ENCODE measurements around the gene DYRK1A.

Gene DYRK1A

DNA sequence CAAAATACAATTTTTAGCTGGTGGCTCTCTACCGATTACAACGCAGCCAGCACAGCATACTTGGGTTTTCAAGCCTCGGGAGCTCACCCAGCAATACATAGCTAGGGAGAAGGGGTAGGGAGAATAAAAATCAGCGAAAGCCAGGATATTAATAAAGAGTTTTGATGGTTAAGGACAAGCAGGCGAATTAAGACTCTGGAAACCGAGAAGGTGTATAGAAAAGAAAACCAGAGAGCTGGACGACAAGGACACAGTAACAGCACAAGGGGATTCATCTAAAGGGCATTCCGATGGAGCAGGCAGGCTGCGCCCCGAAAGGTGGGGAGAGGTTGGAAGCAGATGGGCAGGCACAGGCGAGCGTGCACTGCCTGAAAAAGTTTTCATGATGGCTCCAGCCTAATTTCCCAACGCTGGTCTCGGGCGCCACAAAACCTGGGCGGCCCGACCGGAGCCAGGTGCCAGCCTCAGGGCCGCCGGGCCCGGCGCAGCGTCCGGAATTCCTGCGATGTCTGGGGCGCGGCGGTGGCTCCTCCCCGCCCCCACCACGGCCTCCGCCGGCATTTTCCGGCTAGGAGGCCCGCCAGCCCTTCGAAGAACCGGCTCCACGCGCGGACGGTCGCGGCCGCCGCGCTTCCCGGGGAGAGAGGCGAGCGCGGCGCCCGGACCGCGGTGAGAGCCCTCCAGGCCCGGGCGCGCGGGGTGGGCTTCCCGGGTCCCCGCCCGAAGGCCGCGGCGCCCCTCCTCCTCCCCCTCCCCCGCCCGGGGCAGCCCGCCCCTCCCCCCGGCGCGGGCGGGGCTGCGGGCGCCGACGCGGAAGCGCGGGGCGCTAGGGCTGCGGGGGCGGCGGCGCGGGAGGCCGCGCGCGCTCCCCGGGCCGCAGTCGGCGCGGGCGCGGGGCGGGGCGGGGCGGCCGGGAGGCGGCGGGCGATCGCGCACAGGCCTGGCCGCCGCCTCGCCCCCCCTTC lies 774 bp upstream of the DYRK1A start:
- peak in 48 of 58 donors; percentile 12 to 83 (median 61) for DNase-seq

DNA sequence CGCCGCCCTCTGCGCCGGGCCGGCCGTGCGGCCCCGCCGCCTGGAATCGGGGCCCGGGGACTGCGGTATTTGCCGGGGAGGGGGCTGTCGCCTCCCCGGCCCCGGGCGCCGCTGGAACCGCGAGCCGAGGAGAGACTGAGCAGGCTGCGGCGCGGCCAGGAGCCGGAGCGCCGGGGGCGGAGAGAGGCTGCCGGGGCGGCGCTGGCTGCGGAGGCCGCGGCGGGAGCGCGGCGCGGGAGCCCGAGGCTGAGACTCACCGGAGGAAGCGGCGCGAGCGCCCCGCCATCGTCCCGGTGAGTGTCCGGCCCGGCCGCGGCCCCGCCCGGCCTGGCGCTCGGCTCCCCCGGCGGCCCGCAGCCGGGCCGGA lies 746 bp downstream of the DYRK1A start:
- DNase-seq, result peak in 5 of 58 donors; percentile 25 to 39 (median 35)

DNA sequence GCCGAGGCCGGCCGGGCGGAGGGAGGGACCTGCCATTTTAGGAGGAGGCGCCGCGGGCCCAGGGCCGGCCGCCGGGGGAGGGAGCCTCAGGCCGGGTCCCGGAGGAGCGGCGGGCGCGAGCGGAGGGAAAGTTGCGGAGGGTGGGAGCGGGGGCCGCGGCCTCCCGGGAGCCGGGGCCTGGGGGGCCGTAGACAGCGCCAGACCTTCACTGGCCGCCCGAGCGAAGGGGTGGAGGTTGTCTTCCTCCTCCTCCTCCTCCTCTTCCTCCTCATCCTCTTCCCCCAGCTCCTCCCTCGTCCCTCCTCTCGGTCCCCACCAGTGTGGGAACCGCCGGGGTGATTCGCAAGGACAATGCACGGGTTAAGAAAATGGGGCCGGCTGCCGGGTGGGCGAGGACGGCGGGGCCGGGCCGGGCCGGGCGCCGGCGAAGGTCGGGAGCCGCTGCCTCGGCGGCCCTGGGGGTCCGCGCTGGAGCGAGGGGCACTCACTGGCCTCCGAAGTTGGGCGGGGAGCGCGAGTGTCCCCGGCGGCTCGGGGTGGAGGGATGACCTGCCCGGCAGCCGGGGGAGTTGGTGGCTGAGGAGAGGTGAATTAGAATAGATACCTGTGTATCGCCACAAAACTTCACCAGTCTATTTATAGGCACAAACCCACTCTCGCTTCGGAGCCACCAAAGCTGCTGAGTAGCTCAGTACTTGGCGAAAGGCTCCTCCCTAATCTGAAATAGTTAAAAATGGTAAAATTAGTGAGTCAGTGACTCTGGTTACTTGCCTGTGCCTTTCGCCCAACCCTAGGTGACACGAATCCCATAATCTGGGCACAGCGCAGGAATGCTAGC lies 1.3 kb downstream of the DYRK1A start:
- DNase-seq, result peak in 36 of 58 donors; percentile 3 to 44 (median 20)

DNA sequence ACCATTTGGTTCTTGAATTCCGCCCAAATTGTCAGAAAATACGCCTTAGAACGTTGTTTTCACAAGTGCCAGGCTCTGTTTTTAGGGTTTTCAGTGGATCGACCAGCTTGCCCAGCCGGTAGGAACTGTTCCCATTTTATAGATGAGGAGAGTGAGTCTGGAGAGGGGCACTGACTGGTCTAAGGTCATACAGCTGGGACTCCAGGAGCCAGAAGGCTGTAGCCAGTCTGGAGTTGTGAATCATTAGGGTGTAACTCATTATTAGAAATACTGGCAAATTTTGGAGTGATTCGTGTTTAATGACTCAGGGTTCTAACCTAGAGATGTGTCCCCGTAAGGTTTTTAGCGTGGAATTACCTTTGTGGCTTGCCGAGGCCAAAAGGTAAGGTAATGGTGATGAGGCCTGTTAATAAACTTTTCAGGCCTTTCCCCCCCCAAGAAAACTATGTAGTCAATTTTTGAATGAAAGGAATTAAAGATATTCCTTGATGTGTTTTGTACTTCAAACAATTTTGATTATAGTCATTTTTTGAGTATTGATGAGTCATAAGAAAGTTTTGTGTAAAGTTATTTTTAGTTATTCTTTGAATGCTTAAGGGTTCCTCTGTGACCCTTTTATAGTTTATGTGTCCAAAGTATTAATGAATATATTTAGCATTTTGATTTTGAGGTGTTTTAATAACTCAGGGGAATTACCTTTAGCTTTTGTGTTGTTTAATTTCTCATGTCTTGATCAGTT lies 2.1 kb downstream of the DYRK1A start:
- no peak for DNase-seq

DNA sequence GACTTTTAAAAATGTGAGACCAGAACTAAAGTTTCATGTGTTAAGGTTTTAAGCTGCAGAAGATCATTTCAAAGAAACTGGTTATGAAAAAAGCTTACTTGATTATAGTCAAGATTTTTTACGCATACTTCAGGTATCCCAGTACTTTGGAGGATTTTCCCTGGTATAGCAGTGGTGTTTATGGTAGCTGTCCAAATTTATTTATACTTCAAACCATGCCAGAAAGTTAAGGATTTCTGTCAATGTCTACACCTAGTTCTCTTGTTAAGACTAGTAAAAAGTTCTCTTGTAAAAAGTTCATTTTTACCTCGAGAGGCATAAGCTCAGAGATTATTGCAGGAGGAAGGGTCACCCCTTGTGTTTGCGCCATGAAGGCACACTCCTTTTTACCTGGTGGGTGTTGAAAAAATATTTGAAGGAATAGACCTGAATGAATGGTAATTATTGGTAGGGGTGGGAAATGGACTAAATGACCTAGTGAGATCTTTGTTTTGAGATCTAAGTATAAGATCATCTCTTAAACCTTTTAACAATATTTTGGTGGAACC lies 2.8 kb downstream of the DYRK1A start:
- no peak for DNase-seq

DNA sequence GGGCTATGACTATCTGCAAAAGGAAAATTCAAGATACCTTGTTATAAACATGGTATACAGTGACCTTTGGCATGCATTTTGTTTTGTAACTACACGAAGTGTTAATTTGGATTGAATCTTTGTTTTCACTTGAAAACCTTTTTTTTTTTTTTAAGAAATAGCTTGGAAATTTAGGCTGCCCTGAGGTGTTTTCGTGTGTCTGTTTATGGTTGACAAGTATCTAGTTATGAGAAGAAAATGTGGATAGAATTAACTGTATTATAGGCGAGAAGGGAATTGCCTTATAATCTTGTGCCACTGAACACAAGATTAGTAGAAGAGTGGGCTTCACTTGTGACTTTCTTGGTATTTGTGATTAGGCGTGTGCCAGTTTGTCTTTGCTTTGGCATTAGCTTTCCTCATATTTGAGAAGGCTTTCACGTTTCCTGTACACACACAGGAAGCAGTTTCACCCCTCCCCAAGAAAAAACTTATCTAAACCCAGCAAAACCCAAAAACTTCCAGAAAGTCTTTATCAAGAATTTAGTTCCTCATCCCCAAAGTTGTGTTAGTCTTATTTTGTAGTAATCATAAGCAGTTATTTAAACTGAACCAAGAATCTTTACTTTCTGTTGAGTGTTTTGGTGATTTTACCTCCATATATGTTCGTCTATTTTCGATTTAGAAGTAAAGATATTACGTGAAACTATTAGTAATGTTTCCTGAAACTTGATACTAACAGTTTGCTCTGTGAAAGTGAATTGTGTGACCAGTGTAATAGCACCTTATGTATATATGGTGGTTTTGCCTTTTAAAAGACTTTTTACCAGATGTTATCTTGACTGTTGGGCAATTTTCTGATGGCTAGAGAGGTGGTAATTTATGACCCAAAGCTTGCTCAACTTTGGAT lies 3.8 kb downstream of the DYRK1A start:
- no peak for DNase-seq

DNA sequence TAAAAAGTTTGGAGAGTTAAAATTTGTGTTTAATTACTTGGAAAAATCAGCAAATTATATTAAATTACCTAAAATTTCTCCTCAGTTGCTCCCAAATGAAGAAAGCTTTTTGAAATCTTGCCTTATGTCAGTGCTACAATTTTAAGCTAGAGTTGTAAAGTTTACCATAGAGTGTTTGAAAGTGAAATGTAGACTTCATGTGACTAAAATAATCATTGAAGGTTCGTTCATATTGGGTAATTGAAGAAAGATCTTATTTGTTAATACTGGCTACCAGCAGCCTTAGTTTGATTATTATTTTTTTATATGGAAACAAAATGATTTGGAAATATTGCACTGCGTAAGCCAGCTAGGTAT lies 4.4 kb downstream of the DYRK1A start:
- DNase-seq, result no peak

DNA sequence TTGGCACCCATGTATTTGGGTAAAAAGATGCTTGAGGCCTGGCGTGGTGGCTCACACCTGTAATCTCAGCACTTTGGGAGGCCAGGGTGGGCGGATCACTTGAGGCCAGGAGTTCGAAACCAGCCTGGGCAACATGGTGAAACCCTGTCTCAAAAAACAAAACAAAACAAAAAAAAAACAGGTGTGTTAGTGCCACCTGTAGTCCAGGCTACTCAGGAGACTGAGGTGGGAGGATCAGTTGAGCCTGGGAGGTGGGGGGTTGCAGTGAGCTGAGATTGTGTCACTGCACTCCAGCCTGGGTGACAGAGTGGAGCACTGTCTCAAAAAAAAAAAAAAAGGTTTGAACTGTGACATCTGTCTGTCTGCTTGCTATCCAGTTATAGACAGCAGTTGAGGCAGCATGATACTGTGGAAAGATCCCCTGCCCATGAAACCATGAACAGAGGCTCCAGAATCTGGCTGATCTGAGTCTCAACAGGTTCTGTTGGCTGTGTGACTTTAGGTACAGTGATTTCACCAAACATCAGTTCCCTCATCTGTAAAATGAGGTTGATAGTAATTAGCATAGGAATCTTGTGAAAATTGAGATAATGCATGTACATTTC lies 5.7 kb downstream of the DYRK1A start:
- DNase-seq, result no peak

DNA sequence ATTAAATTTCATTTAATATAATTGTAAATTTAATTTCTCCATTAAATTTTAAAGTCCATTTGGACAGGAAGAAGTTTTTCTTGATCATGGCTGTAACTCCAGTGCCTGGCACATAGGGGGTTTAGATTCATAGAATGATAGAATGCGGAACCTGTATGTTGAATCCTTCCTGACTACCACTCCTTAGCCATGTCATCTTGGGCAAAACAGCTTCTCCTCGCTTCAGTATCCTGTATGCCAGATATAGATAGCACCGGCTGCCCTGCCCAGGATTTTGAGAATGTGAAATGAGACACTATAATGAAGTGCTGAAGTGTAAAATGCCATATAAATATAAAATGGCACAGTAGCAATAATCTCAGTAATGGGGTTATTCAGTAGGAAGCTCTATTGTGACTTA lies 6.4 kb downstream of the DYRK1A start:
- DNase-seq, result no peak

DNA sequence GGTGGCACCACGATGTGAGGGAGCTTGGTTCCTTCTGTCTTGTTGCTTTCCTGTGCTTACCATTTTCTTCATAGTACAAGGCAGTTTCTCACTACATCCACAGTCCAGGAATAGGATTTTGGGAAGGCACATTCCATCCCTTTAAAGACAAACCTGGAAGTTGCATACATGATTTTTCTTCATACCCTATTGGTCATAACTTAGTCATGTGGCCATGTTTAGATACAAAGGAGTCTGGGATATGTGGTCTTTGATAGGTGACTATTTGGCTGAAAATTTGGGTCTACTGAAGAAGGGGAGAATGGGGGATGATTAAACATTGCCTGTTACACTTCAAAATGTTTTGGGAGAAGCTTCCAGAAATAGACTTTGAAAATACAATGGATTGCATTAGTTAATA lies 7.0 kb downstream of the DYRK1A start:
- DNase-seq, result no peak

DNA sequence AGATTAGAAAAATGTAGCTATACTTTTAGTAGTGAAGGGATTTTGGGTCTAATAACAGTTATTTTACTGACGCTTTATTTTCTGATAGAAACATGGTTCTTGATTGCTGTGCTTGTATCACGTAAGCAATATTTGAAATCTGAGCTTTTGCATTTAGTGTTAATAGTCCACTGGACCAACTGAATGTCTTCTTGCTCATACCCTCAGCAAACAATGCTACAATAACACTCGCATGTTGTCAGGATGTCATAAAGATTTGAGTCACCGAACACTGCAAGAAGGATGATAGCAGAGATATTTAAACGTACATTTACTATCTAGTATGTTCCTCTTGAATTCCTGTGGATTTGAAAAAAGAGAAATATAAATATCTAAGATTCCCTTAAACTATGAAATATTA lies 7.5 kb downstream of the DYRK1A start:
- no peak for DNase-seq

DNA sequence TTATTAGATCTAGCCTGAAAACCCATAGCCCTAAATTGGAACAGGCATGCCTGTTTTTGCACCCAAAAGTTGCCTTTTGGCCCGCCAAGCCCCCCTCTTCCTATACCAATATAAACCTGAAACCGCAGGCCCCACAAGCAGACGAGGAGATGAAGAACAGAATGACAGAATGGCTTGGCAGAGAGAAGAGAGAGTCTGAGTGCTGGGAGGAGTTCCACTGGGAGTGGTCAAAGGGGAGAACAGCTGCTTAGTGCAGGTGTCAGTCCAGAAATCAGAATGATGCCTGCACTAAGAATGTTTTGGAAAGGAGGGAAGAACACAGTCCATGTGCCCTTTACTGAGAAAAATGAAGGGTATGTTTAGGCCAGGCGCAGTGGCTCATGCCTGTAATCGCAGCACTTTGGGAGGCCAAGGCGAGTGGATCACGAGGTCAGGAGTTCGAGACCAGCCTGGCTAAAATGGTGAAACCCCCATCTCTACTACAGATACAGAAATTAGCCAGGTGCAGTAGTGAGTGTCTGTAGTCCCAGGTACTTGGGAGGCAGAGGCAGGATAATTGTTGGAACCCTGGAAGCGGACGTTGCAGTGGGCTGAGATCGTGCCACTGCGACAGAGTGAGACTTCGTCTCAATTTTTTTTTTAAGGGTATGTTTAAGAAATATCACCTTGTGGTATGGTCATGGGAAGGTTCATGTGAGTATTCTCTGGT lies 9.4 kb downstream of the DYRK1A start:
- no peak for DNase-seq

DNA sequence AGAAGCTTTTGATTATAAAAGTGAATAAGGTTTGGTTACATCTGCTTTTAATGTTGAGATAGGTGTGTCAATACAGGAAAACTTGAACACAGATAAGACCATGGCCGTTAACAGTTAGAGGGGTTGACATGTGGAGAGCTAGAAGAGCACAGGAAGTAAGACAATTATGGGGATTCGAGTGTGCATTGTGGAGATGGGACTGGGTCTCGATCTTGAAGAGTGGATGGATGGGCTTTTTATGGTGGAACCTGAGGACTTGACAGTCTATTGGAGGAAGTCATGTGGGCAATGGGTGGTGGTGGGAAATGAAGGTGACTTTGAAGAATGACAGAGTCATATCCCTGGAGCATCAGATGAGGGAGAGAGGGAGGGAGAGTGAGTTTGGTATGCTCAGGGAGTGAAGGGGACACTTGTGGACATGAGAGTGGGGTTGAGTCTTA lies 12.1 kb downstream of the DYRK1A start:
- no peak for DNase-seq

DNA sequence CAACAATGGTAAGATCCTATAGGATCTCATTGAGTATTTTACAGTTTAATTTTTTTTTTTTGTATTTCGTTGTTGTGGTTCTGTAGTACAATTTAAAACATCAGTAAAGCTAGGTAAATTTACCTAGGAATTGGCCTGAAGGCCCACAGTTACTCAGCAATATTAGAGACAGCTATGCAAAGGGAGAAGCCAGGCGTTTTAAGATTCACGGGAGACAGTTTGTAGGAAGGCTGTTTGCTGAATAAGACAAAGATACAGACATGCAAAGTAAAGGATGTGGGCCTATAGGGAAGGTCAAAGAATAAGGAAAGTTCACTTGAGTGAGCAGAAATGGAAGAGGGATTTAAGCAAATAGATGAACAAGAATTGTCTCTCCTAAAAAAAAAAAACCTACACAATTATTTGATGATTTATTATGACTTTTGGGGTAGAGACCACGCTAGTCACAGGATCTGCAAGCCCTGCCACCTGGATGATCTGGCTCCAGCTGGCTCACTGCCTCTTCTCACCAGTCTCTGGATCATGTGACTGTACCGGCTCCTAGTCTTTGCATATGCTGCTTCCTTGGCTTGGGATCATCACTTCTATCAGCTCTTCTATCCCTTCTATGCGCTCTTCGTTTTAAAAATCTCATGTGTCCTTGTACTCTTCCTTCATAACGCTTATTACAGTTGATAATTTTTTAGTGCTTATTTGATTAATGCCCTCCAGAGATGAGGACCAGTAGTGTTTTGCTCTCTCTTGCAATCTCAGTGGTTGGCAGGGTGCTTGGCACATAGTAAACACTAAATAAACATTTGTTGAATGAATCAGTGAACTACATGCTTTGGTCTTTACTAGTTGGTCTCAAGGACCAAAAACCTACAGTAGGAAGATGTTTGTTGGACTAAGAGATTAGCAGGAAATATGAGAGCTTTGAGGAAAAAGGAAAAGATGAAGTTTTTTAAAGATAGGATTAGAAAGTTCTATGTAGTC lies 14.1 kb downstream of the DYRK1A start:
- DNase-seq, result no peak

DNA sequence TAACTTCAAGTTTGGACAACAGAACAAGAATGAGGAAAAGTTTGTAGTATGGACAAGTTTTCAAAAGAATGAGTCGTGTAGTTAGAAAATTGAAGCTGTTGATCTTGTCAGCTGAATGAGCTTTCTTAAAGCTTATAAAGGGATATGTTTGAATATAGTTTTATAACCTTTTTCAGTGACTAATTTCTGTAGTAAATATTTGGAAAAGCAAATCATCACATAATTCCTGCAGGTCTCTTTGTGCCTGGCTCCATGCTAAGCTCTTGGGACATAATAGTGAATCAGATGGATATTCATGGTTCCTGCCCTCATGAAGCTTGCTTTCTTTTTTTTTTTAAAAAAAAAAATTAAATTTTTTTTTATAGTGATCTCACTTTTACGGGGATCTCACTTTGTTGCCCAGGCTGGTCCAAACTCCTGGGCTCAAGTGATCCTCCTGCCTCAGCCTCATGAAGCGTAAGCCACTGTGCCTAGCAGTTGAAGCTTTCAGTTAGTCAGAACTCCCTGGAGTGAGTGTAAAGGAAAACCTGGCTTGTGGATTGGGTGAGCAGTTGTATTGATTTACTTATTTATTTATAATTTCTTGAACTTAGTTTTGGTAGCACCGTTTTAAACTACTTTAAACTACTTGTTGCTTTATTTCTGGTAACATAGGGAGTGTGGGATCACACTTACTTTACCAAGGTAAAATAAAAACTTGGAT lies 15.5 kb downstream of the DYRK1A start:
- DNase-seq, result no peak

DNA sequence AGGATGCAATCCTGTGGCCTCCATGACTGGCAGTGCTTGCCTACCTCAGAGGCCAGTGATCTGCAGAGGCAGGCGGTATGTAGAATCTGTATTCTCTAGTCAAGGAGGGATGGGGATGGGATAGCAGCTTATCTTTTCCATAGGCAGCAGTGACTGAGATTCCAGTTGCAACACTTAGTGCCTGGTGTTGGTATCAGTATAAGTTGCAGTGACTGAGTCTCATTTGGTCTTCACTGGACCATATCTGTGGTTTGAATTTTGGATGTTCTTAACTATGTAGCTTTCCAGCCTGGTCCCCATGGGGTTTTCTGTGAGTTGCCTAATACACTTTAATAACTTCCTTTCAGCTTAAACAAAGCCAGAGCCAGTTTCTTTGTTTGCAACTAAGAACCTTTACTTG lies 16.5 kb downstream of the DYRK1A start:
- DNase-seq, result no peak

DNA sequence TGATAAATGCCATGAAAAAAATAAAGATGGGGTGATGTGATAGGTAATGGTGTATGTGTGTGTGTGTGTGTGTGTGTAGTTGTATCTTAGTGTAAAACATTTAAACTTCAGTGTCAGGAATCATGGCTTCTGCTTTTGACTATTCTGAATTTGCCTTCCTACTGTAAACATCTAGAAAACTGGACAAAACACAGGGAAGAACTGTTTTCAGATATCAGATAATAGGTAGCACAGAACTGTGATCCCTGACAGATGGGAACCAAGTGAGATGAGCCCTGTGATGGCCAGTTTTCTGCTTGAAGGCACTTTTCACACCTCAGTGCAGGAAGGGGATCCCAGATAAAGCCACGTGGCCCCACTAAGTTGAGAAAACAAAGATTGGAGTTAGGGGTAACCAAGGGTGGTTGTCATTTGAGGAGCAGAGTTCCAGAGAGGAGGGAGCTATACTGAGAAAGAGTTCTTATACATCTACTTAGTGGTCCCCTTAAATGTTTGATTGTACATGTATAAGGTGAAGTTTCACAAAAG lies 17.3 kb downstream of the DYRK1A start:
- DNase-seq, result no peak
